Heart left ventricle (tissue), 16 donors: Measurements from ENCODE around the gene ETV6. TPM values are rescaled to one million over a fixed set of nuclear protein-coding genes. Genes with fewer than 3 reads are reported as not detected.

Experiments
- ATAC-seq, 4 donors: fragments of 200-7000 bp; cut with Tn5 transposase; one replicate each; pipeline ENCODE4 v1.9.1; 2020 to 2022; ENCODE audit warnings: moderate library complexity in 4 of 4, mild to moderate bottlenecking in 3 of 4, moderate number of reproducible peaks in 1 of 4
- DNase-seq, 5 donors: peaks; one replicate each; pipeline ENCODE4 v3.0.0-alpha.2; 2020
- H3K27ac ChIP-seq, 12 donors: fragments of 200-600 bp; sonication (generic) in 4 of 12; one replicate each; pipeline versions ENCODE4 v1.5.0 to v1.8.0; 2016 to 2022; ENCODE audit warnings: mild to moderate bottlenecking in 2 of 12
- H3K27me3 ChIP-seq, 9 donors: fragments of 200-600 bp; sonication (generic) in 2 of 9; one replicate each; pipeline versions ENCODE4 v1.5.1 to v1.8.0; 2016 to 2022; ENCODE audit warnings: mild to moderate bottlenecking in 3 of 9
- H3K36me3 ChIP-seq, 9 donors: fragments of 200-600 bp; sonication (generic) in 2 of 9; one replicate each; pipeline versions ENCODE4 v1.5.0 to v1.8.0; 2018 to 2022; ENCODE audit warnings: mild to moderate bottlenecking in 2 of 9
- H3K4me1 ChIP-seq, 12 donors: fragments of 200-600 bp; sonication (generic) in 4 of 12; one replicate each; pipeline versions ENCODE4 v1.5.0 to v1.8.0; 2016 to 2022; ENCODE audit warnings: mild to moderate bottlenecking in 3 of 12
- H3K4me3 ChIP-seq, 12 donors: fragments of 200-600 bp; sonication (generic) in 4 of 12; one replicate each; pipeline versions ENCODE4 v1.5.0 to v1.8.0; 2017 to 2022; ENCODE audit warnings: mild to moderate bottlenecking in 9 of 12, moderate library complexity in 4 of 12
- H3K9me3 ChIP-seq, 12 donors: fragments of 200-600 bp; sonication (generic) in 4 of 12; one replicate each; pipeline versions ENCODE4 v1.5.0 to v1.8.0; 2016 to 2022; ENCODE audit warnings: mild to moderate bottlenecking in 1 of 12
- CTCF ChIP-seq, 12 donors: fragments of 200-600 bp; sonication (generic) in 4 of 12; IDR thresholded peaks; one replicate each; pipeline versions ENCODE4 v1.5.0 to v1.8.0; 2018 to 2022; ENCODE audit warnings: antibody characterized with exemption in 12 of 12, mild to moderate bottlenecking in 5 of 12
- POLR2A ChIP-seq, 2 donors: fragments of 450-650 bp; IDR thresholded peaks; one replicate each; pipeline ENCODE4 v1.6.1; 2017; ENCODE audit warnings: antibody characterized with exemption in 2 of 2, mild to moderate bottlenecking in 2 of 2, moderate library complexity in 2 of 2
- WGBS, 4 donors: extraction: QIAGEN DNeasy Blood & Tissue Kit in 2 of 4; methylation state at CpG; one replicate each; pipeline versions ENCODE4 v1.1.5 to v1.1.7; 2013 to 2018; 5-methylcytosine and 5-hydroxymethylcytosine counted together
- intact Hi-C, 10 donors: fragments of 100-400 bp; cut with DNase I; formaldehyde crosslinking; loops; one replicate each; pipeline versions ENCODE4 v1.11.1 to v1.14.2; 2022
- polyA plus RNA-seq, 2 donors: library from polyadenylated mRNA; stranded (reverse); fragments of 200-250 nt; gene quantifications; one replicate each; pipeline ENCODE4 v1.2.3, GENCODE V29; 2013
- total RNA-seq, 9 donors: library from RNA; depleted of rRNA in 2 of 9; stranded (reverse); fragments of >200 nt in 2 of 9; fragmentation: NEBNext Ultra II Directional in 3 of 9; extraction: Animal tissue kit (Norgen Biotek cat#: 25700) in 3 of 9; gene quantifications; one replicate each; pipeline versions ENCODE4 v1.1.0 to v1.2.4, GENCODE V29; 2016 to 2023
- donor health status: ischemic (EF 13 %, LVEDD 7.1; RV severe dilation, severe dysfunction).
- donor health status: healthy with polysubstance abuse.
- donor health status: DM: no; HTN: yes; CAD: no.
- donor health status: DM: no; HTN: no; CAD: no.
- donor health status: ischemic (EF 25% LVEDD 6.9; RV normal size, moderate dysfunction).
- donor health status: ischemic (EF 25% LVEDD 5.7; RV mildly dilated, moderate dysfunction).
- donor health status: healthy.
- donor health status: DM: yes; HTN: yes; CAD: no.
- donor health status: ischemic (EF 35%, LVEDD 5.7; RV mildly dilated, moderate dysfunction).
- donor health status: nonischemic (EF 11% LVEDD 7.7; RV severe dilation, severe dysfunction).
- donor health status: DM: yes; HTN: yes; CAD: no.
- donor health status: PGD.
- donor health status: ischemic (EF 29% LVEDD 5.4; RV normal size, mild dysfunction).
- donor health status: nonischemic (EF 23%, LVEDD 6.1; RV moderate dilation, normal function).

ETV6 gene
- total and polyA plus RNA-seq, 11 donors = 3.9 to 37.3 (median 12.4) TPM

- ATAC-seq = no peak
- 88 to 93% (median 90%) methylated on average over 3 of the region's 3 CpGs for WGBS, 4 donors
- H3K4me3 ChIP-seq = no peak overlapping the region
- DNase-seq = no peak
- H3K36me3 ChIP-seq = no peaks in the 10 kb centered on the region
- intact Hi-C loops = no loop called here
- H3K4me1 ChIP-seq = peaks cover 0 to 59% (median 46%) of the 10 kb centered on the region in 12 donors
- no peak for TF ChIP-seq POLR2A (IDR thresholded peaks at IDR 0.05)
- TF ChIP-seq CTCF (IDR thresholded peaks at IDR 0.05) = no peak
- H3K27me3 ChIP-seq = no peaks in the 10 kb centered on the region
- H3K27ac ChIP-seq = peak overlapping the region in 1 of 12 donors; percentile 22
- H3K9me3 ChIP-seq = no peaks in the 10 kb centered on the region
Observed at GRCh38 chr12:11782914-11783420, 133.5 kb downstream of the ETV6 start.

GRCh38 chr12:11785712-11786111 lies 136.2 kb downstream of the ETV6 start:
- DNase-seq = no peak
- peak; percentile 30 to 93 (median 74) for ATAC-seq
- 58 to 72% (median 62%) methylated on average over 5 of the region's 5 CpGs for WGBS, 4 donors

GRCh38 chr12:11786638-11787365 lies 137.3 kb downstream of the ETV6 start:
- no peaks in the 10 kb centered on the region for H3K9me3 ChIP-seq

More at GRCh38 chr12:11785712-11786111, 136.2 kb downstream of the ETV6 start:
- Histone ChIP-seq H3K27me3 (no peaks in the 10 kb centered on the region), H3K9me3 (no peaks in the 10 kb centered on the region), H3K36me3 (no peaks in the 10 kb centered on the region), H3K4me3 (no peak overlapping the region), H3K4me1 (peaks cover 0 to 42% (median 23%) of the 10 kb centered on the region in 12 donors), H3K27ac (peak overlapping the region in 10 of 12 donors; percentile 5 to 70 (median 30))
- no peak for TF ChIP-seq POLR2A (IDR thresholded peaks at IDR 0.05)
- intact Hi-C loops = no loop called here

GRCh38 chr12:11787437-11787836 lies 138.0 kb downstream of the ETV6 start:
- peaks cover 0 to 48% (median 26%) of the 10 kb centered on the region in 12 donors for H3K4me1 ChIP-seq

More at GRCh38 chr12:11786638-11787365, 137.3 kb downstream of the ETV6 start:
- no peak for TF ChIP-seq CTCF (IDR thresholded peaks at IDR 0.05)
- TF ChIP-seq POLR2A (IDR thresholded peaks at IDR 0.05) = no peak
- ATAC-seq (peak in 3 of 4 donors; percentile 39 to 59 (median 48)), DNase-seq (no peak)
- H3K27me3 ChIP-seq = no peaks in the 10 kb centered on the region
- no peaks in the 10 kb centered on the region for H3K36me3 ChIP-seq
- intact Hi-C loops = no loop called here
- H3K4me1 ChIP-seq = peaks cover 0 to 48% (median 26%) of the 10 kb centered on the region in 12 donors
- WGBS, 4 donors = 62 to 64% (median 63%) methylated on average over 5 of the region's 5 CpGs
- H3K4me3 ChIP-seq = no peak overlapping the region
- H3K27ac ChIP-seq = peak overlapping the region in 10 of 12 donors; percentile 6 to 60 (median 46)

More at GRCh38 chr12:11787437-11787836, 138.0 kb downstream of the ETV6 start:
- ATAC-seq (no peak), DNase-seq (no peak)
- intact Hi-C loops = no loop called here
- TF ChIP-seq CTCF (IDR thresholded peaks at IDR 0.05) = no peak
- no peak for TF ChIP-seq POLR2A (IDR thresholded peaks at IDR 0.05)
- H3K27ac ChIP-seq = peak overlapping the region in 9 of 12 donors; percentile 6 to 60 (median 41)
- no peak overlapping the region for H3K4me3 ChIP-seq
- 93 to 100% (median 96%) methylated on average over 1 of the region's 1 CpG for WGBS, 4 donors
- no peaks in the 10 kb centered on the region for H3K36me3 ChIP-seq
- H3K9me3 ChIP-seq = no peaks in the 10 kb centered on the region
- H3K27me3 ChIP-seq = no peaks in the 10 kb centered on the region
